K562 (cell line): Measurements from ENCODE around the gene FEN1. TPM values are rescaled to one million over a fixed set of nuclear protein-coding genes. Genes with fewer than 3 reads are reported as not detected.

Experiments
- GTF2E2 ChIP-seq: fragments of 200-800 bp; sonication (Bioruptor generic); IDR thresholded peaks from 2 replicates; pipeline ENCODE4 v1.6.1; 2016; ENCODE audit warnings: missing genetic modification characterization, missing compliant biosample characterization
- KLF1 ChIP-seq: fragments of 450-650 bp; IDR thresholded peaks from 2 replicates; pipeline ENCODE4 v1.6.1; 2016; ENCODE audit warnings: missing genetic modification characterization, missing compliant biosample characterization
- MEF2A ChIP-seq: IDR thresholded peaks from 2 replicates; pipeline ENCODE4 v1.6.1; 2011; ENCODE audit warnings: low read depth, mild to moderate bottlenecking, low read length, moderate library complexity; ENCODE audit not compliant: control insufficient read depth
- MYC ChIP-seq, 2 experiments: fragments of 250-450 bp in 1 of 2; sonication (Bioruptor Pico) in 1 of 2; IDR thresholded peaks; 2 replicates each; pipeline versions ENCODE4 v1.5.1 to v1.6.1; 2012 to 2021; ENCODE audit warnings: low read depth in 2 of 2, borderline replicate concordance in 1 of 2, improper control_type of control experiment in 1 of 2, low read length in 1 of 2, mild to moderate bottlenecking in 1 of 2, moderate library complexity in 1 of 2
- NFYB ChIP-seq: IDR thresholded peaks from 2 replicates; pipeline ENCODE4 v1.6.1; 2011; ENCODE audit warnings: mild to moderate bottlenecking, moderate library complexity; ENCODE audit not compliant: insufficient read length; ENCODE audit errors: extremely low read depth
- SIRT6 ChIP-seq: IDR thresholded peaks from one replicate; pipeline ENCODE4 v1.6.1; 2012; ENCODE audit warnings: low read depth, mild to moderate bottlenecking, control low read depth, inconsistent platforms, low read length, moderate library complexity
- SUPT5H ChIP-seq: fragments of 450-650 bp; IDR thresholded peaks from 2 replicates; pipeline ENCODE4 v1.6.1; 2016
- TAF1 ChIP-seq: IDR thresholded peaks from 2 replicates; pipeline ENCODE4 v1.6.1; 2011; ENCODE audit warnings: mild to moderate bottlenecking, low read length, moderate library complexity; ENCODE audit not compliant: insufficient read depth, control insufficient read depth, severe bottlenecking; ENCODE audit errors: extremely low read depth
- TAF9B ChIP-seq: fragments of 450-650 bp; IDR thresholded peaks from 2 replicates; pipeline ENCODE4 v1.6.1; 2018; ENCODE audit warnings: mild to moderate bottlenecking; ENCODE audit not compliant: partially characterized antibody
- polyA plus RNA-seq, 8 experiments: library from polyadenylated mRNA; depleted of rRNA in 4 of 8; stranded (reverse) in 5 of 8; unstranded in 3 of 8; fragments of >200 nt; fragmentation: Nextera tagmentation in 2 of 8; fragmentation: Illumina TruSeq in 1 of 8; extraction: Ambion mirVana in 2 of 8; extraction: Trizol in 1 of 8; gene quantifications; 2 replicates each; pipeline versions ENCODE4 v1.2.1 to v1.2.3, GENCODE V29; 2011 to 2014; ENCODE audit warnings: inconsistent platforms in 1 of 8, missing spikeins in 1 of 8
- total RNA-seq, 7 experiments: library from RNA; depleted of rRNA in 6 of 7; stranded (reverse); fragments of >200 nt in 6 of 7; fragmentation: Illumina TruSeq in 2 of 7; extraction: Trizol in 2 of 7; gene quantifications; 2 replicates each; pipeline versions ENCODE4 v1.2.1 to v1.2.3, GENCODE V29; 2011 to 2021; ENCODE audit warnings: low replicate concordance in 1 of 7
- TF ChIP-seq, protein P1 (sequence below), 2 experiments: IDR thresholded peaks; 2 replicates each; pipeline ENCODE4 v1.6.1; 2012; ENCODE audit warnings: improper control_type of control experiment in 2 of 2, low read depth in 2 of 2, low read length in 2 of 2, borderline replicate concordance in 1 of 2
- TF ChIP-seq, protein P2 (sequence below), 2 experiments: fragments of 450-650 bp in 1 of 2; sonication (generic) in 1 of 2; formaldehyde crosslinking in 1 of 2; IDR thresholded peaks; 2 replicates each; pipeline versions ENCODE4 v1.7.1 to v1.9.0; 2016 to 2022; ENCODE audit warnings: inconsistent platforms in 1 of 2, mild to moderate bottlenecking in 1 of 2, missing genetic modification reagents in 1 of 2
- TF ChIP-seq, protein P3 (sequence below), 2 experiments: fragments of 450-650 bp; IDR thresholded peaks; 2 replicates each; pipeline ENCODE4 v1.6.1; 2016

Gene FEN1
- total and polyA plus RNA-seq, 9 of the 15 experiments (the other 6 are each of a cell fraction or from before 2014, with no cell fraction given), result 58.1 to 156 (median 137) TPM

DNA sequence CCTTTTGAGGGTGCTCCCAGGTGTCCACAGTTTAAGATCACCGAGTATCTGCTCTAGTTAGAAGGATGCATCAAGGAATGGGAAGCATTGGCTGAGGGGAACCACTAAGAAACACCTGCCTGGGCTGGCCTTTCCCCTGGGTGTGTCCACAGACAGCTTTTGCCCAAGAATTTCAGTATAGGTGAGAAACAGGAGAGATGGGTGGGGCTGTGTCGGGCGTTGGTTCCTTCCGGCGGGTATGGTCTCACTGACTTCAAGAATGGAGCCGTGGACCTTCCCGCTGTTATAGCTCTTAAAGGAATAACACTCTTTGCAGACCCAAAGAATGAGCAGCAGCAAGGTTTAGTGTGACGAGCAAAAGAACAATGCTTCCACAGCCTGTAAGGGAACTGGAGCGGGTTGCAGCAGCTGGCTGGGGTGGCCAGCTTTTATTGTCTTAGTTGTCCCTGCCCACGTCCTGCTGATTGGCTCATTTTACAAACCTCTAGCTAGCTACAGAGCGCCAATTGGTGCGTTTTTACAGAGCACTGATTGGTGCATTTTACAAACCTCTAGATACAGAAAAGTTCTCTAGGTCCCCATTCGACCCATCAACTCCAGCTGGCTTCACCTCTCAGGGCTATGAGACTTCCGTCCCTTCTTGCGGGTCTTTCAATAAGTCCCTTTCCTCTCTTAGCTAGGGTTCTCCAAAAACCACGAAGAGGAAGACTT lies 21.7 kb downstream of the FEN1 start (continued):
- TF ChIP-seq, protein P1, sequence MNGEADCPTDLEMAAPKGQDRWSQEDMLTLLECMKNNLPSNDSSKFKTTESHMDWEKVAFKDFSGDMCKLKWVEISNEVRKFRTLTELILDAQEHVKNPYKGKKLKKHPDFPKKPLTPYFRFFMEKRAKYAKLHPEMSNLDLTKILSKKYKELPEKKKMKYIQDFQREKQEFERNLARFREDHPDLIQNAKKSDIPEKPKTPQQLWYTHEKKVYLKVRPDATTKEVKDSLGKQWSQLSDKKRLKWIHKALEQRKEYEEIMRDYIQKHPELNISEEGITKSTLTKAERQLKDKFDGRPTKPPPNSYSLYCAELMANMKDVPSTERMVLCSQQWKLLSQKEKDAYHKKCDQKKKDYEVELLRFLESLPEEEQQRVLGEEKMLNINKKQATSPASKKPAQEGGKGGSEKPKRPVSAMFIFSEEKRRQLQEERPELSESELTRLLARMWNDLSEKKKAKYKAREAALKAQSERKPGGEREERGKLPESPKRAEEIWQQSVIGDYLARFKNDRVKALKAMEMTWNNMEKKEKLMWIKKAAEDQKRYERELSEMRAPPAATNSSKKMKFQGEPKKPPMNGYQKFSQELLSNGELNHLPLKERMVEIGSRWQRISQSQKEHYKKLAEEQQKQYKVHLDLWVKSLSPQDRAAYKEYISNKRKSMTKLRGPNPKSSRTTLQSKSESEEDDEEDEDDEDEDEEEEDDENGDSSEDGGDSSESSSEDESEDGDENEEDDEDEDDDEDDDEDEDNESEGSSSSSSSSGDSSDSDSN (IDR thresholded peaks at IDR 0.05; ENCODE audit: borderline replicate concordance in 1 of 2, low read depth in 2 of 2, low read length in 2 of 2), result no peak
- TF ChIP-seq, protein P2, sequence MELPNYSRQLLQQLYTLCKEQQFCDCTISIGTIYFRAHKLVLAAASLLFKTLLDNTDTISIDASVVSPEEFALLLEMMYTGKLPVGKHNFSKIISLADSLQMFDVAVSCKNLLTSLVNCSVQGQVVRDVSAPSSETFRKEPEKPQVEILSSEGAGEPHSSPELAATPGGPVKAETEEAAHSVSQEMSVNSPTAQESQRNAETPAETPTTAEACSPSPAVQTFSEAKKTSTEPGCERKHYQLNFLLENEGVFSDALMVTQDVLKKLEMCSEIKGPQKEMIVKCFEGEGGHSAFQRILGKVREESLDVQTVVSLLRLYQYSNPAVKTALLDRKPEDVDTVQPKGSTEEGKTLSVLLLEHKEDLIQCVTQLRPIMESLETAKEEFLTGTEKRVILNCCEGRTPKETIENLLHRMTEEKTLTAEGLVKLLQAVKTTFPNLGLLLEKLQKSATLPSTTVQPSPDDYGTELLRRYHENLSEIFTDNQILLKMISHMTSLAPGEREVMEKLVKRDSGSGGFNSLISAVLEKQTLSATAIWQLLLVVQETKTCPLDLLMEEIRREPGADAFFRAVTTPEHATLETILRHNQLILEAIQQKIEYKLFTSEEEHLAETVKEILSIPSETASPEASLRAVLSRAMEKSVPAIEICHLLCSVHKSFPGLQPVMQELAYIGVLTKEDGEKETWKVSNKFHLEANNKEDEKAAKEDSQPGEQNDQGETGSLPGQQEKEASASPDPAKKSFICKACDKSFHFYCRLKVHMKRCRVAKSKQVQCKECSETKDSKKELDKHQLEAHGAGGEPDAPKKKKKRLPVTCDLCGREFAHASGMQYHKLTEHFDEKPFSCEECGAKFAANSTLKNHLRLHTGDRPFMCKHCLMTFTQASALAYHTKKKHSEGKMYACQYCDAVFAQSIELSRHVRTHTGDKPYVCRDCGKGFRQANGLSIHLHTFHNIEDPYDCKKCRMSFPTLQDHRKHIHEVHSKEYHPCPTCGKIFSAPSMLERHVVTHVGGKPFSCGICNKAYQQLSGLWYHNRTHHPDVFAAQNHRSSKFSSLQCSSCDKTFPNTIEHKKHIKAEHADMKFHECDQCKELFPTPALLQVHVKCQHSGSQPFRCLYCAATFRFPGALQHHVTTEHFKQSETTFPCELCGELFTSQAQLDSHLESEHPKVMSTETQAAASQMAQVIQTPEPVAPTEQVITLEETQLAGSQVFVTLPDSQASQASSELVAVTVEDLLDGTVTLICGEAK (IDR thresholded peaks at IDR 0.05), result peak; percentile 24; the same call in 1 of the 2 replicates
- TF ChIP-seq, protein P2 (CRISPR knock-in tag; IDR thresholded peaks at IDR 0.05), result no peak
- TF ChIP-seq TAF9B (no peak), MEF2A (no peak), TAF1 (peak; percentile 9), NFYB (peak; percentile 94), SIRT6 (peak; percentile 39), KLF1 (no peak), GTF2E2 (tag) (0 out of 2 replicates have a peak, but pooled peaks have one; percentile 4), MYC (IDR thresholded peaks at IDR 0.05; ENCODE audit: low read depth, low read length) (no peak), MYC (CRISPR knock-in tag; IDR thresholded peaks at IDR 0.05; ENCODE audit: borderline replicate concordance, low read depth) (peak; percentile 63; the same call in 1 of the 2 replicates), SUPT5H (peak; percentile 49)
- TF ChIP-seq, protein P3, sequence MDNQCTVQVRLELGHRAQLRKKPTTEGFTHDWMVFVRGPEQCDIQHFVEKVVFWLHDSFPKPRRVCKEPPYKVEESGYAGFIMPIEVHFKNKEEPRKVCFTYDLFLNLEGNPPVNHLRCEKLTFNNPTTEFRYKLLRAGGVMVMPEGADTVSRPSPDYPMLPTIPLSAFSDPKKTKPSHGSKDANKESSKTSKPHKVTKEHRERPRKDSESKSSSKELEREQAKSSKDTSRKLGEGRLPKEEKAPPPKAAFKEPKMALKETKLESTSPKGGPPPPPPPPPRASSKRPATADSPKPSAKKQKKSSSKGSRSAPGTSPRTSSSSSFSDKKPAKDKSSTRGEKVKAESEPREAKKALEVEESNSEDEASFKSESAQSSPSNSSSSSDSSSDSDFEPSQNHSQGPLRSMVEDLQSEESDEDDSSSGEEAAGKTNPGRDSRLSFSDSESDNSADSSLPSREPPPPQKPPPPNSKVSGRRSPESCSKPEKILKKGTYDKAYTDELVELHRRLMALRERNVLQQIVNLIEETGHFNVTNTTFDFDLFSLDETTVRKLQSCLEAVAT (IDR thresholded peaks at IDR 0.05), result peak in 1 of 2 experiments; percentile 82; a peak in 2 of 4 replicates
